ENCODE results near the gene KRT80. TPM values are rescaled to one million over a fixed set of nuclear protein-coding genes. Genes with fewer than 3 reads are reported as not detected.

The KRT80 gene
- polyA plus RNA-seq, 2 of the 4 experiments (the other 2 are of a cell fraction) = 38.3 to 63.1 TPM

- POLR2A ChIA-PET = interaction anchor here (0.5 to 1.8 kb wide), 7 partner anchors 8 to 705 kb away, joined by 3 to 7 read pairs (median 5); no protein-coding TSS in a partner anchor
- H3K4me2 ChIP-seq = peak overlapping the region; percentile 35; the same call in 2 of the 3 replicates
- FAIRE-seq = no peak
Measured at GRCh38 chr12:52155048-52155868, 36.6 kb downstream of the KRT80 start.

More at GRCh38 chr12:52155048-52155868, 36.6 kb downstream of the KRT80 start:
- TF ChIP-seq PHF8 (IDR thresholded peaks at IDR 0.05; ENCODE audit: borderline replicate concordance, low read depth) = no peak
- no peak for TF ChIP-seq POLR2A (IDR thresholded peaks at IDR 0.05; ENCODE audit: low read length)
- no peak for TF ChIP-seq NPAS2 (CRISPR knock-in tag; IDR thresholded peaks at IDR 0.05; ENCODE audit: borderline replicate concordance)
- TF ChIP-seq ZC3H11A (IDR thresholded peaks at IDR 0.05) = no peak
- no peak for TF ChIP-seq ESRRA (IDR thresholded peaks at IDR 0.05; ENCODE audit: borderline replicate concordance, low read length)
- TF ChIP-seq ATOH8 (CRISPR knock-in tag; IDR thresholded peaks at IDR 0.05; ENCODE audit: low read depth) = no peak
- no peak for TF ChIP-seq KDM5A (IDR thresholded peaks at IDR 0.05)
- TF ChIP-seq SREBF2 (IDR thresholded peaks at IDR 0.05) = no peak
- peak; percentile 47; the same call in 1 of the 2 replicates for TF ChIP-seq MAX (IDR thresholded peaks at IDR 0.05)
- TF ChIP-seq ELK1 (IDR thresholded peaks at IDR 0.05; ENCODE audit: low read depth, low read length) = no peak
- TF ChIP-seq HEYL (CRISPR knock-in tag; IDR thresholded peaks at IDR 0.05) = no peak
- TF ChIP-seq PBX3 (IDR thresholded peaks at IDR 0.05) = no peak
- no peak for TF ChIP-seq CBX2 (IDR thresholded peaks at IDR 0.05; ENCODE audit: borderline replicate concordance, low read depth)
- no peak for TF ChIP-seq BHLHE40 (IDR thresholded peaks at IDR 0.05; ENCODE audit: low read depth, low read length)
- peak; percentile 46; the same call in 1 of the 2 replicates for TF ChIP-seq MYC (IDR thresholded peaks at IDR 0.05; ENCODE audit: borderline replicate concordance, low read length)
- TF ChIP-seq CBX8 (IDR thresholded peaks at IDR 0.05) = no peak
- no peak for TF ChIP-seq BCL3 (IDR thresholded peaks at IDR 0.05)
- no peak for TF ChIP-seq NFE2L2 (conservative IDR thresholded peaks at IDR 0.05; ENCODE audit: low read length)
- no peak for TF ChIP-seq HES2 (IDR thresholded peaks at IDR 0.05)
- TF ChIP-seq POLR2AphosphoS2 (conservative IDR thresholded peaks at IDR 0.05; ENCODE audit: low read length) = no peak
- peak; percentile 63; the same call in 1 of the 2 replicates for TF ChIP-seq EHF (CRISPR knock-in tag; IDR thresholded peaks at IDR 0.05)
- no peak for TF ChIP-seq HOXB5 (CRISPR knock-in tag; IDR thresholded peaks at IDR 0.05)
- TF ChIP-seq SMC3 (IDR thresholded peaks at IDR 0.05) = no peak
- 0 out of 2 replicates have a peak, but pooled peaks have one; percentile 9 for TF ChIP-seq FOXS1 (CRISPR knock-in tag; IDR thresholded peaks at IDR 0.05)
- peaks cover 72% of the 10 kb centered on the region for H3K4me1 ChIP-seq
- ATAC-seq (peak in 1 of 2 experiments; percentile 31; a peak in 3 of 6 replicates), DNase-seq (ENCODE audit: low read depth in 1 of 2, low spot score in 1 of 2) (peak in 1 of 2 experiments; percentile 89)
- WGBS (ENCODE audit: missing lambda C conversion rate) = 33% methylated on average over 7 of the region's 8 CpGs
- H3K27ac ChIP-seq = peak overlapping the region; percentile 100
- H3K9me3 ChIP-seq = 0 out of 3 replicates have a peak, but pooled peaks cover 3% of the 10 kb centered on the region
- no peak overlapping the region for H3K4me3 ChIP-seq
- CTCF ChIA-PET = interaction anchor here (0.6 to 19.3 kb wide), 21 partner anchors 11 to 826 kb away, joined by 3 to 833 read pairs (median 5); no protein-coding TSS in a partner anchor
